Measurements from ENCODE around the gene MOCS3. TPM values are rescaled to one million over a fixed set of nuclear protein-coding genes. Genes with fewer than 3 reads are reported as not detected.

MOCS3 gene
- total RNA-seq, 2 experiments from 2014 or later: 1.6 to 2.2 TPM

DNA sequence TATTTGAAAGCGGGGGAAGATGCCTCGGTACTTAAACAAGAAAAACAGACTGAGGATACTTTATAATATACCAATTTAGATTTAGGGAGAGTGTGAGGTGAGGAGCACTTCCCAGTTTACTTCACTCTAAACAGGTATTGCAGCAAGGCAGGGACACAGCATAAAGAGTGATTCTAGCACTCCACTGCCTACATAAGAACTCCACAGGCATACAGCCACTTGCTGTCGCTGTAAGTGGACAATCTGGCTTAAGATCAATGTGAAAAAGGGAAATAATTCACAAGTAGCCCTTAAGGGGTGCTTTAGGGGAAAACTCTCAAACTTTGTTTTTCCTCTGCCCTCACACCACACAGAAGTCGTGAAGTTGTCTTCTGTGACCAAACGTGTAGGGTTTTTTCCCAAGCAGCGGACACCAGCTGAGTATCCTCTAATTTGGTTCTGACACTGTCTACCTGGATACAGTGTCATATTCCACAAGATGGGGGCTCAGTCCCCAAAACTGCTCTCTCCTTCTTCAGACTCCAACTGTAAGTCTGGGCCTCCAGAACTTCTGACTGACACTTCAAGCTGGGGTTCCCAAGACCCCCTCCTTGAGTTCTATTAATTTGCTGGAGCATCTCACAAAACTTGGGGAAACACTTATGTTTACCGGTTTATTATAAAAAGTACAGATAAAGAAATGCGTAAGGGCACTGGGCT is 36.7 kb upstream of the MOCS3 start:
- peak overlapping the region; percentile 61 for H3K27ac Mint-ChIP-seq
- peaks cover 31% of the 10 kb centered on the region for H3K36me3 Mint-ChIP-seq (ENCODE audit: low read depth)
- H3K4me3 Mint-ChIP-seq: no peak overlapping the region
- no peaks in the 10 kb centered on the region for H3K9me3 Mint-ChIP-seq
- CTCF ChIA-PET: interaction anchor here (1.3 to 3.9 kb wide), 3 partner anchors 8 to 128 kb away, joined by 3 to 19 read pairs (median 4); partner anchors contain the start of gene ADNP
- DNase-seq: no peak
- intact Hi-C loops (cut with micrococcal nuclease): no loop called here
- H3K27me3 Mint-ChIP-seq (ENCODE audit: low read depth): no peaks in the 10 kb centered on the region
- peaks cover 79% of the 10 kb centered on the region for H3K4me1 Mint-ChIP-seq (ENCODE audit: low read depth)

DNA sequence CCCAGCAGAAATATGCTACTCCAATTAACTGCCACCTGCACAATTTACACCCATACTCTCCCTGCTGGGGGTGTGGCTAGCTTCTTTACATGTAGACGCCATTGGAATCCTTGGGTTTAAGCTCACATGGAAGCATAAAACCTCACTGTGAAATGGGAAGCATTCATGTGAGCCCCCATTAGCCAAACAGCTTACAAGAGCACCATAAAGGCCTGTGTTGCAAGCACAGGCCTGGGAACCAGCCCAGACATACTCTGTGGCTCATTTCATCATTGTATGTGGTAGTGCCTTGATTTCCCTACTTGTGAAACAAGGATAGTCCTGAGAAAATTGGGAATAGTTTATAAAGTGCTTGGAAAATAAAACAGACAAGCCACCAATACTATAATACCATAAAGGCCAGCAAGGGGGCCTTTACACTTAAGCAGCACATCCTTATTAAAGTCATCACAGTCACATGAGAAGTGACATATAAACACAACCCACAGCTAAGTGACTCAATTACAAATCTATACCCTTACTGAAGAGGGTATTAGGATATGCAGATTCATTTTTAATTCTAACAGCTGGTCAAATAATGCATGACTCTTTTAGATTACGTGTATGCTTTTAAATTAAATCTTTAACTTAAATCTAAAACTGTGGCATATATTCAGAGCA is 34.2 kb upstream of the MOCS3 start:
- DNase-seq: no peak
- H3K36me3 Mint-ChIP-seq (ENCODE audit: low read depth): peaks cover 39% of the 10 kb centered on the region
- no peaks in the 10 kb centered on the region for H3K27me3 Mint-ChIP-seq (ENCODE audit: low read depth)
- intact Hi-C loops (cut with micrococcal nuclease): no loop called here
- no peak overlapping the region for H3K4me3 Mint-ChIP-seq
- peaks cover 79% of the 10 kb centered on the region for H3K4me1 Mint-ChIP-seq (ENCODE audit: low read depth)
- no peak overlapping the region for H3K27ac Mint-ChIP-seq
- H3K9me3 Mint-ChIP-seq: no peaks in the 10 kb centered on the region
- CTCF ChIA-PET: interaction anchor here (1.7 to 7.4 kb wide), 2 partner anchors 10 to 130 kb away, joined by 7 to 79 read pairs; partner anchors contain the start of gene BCAS4

DNA sequence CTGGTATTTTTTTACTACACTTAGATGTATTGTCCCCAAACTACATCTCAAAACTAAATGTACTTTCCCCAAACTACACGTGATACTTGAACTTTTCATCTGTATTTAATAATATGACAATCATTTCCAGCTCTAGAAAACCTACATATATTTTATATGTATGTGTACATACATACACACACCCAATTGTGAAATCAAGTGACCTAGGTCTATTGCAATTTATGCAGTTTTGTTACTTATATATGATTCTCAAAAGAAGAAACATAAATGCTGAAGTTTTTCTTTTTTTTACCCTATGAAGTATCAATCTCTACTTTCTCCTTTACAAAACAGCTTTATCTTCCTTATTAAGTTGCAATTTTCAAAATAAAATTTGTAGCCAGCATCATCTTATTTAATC is 32.1 kb upstream of the MOCS3 start:
- Mint-ChIP-seq H3K27me3 (ENCODE audit: low read depth) (no peaks in the 10 kb centered on the region), H3K4me1 (ENCODE audit: low read depth) (peaks cover 65% of the 10 kb centered on the region), H3K36me3 (ENCODE audit: low read depth) (peaks cover 43% of the 10 kb centered on the region), H3K9me3 (no peaks in the 10 kb centered on the region), H3K4me3 (no peak overlapping the region), H3K27ac (no peak overlapping the region)
- CTCF ChIA-PET: interaction anchor here (1.4 to 7.4 kb wide), 3 partner anchors 36 to 136 kb away, joined by 5 to 79 read pairs (median 6); partner anchors contain the start of gene BCAS4
- intact Hi-C loops (cut with micrococcal nuclease): no loop called here
- DNase-seq: no peak

DNA sequence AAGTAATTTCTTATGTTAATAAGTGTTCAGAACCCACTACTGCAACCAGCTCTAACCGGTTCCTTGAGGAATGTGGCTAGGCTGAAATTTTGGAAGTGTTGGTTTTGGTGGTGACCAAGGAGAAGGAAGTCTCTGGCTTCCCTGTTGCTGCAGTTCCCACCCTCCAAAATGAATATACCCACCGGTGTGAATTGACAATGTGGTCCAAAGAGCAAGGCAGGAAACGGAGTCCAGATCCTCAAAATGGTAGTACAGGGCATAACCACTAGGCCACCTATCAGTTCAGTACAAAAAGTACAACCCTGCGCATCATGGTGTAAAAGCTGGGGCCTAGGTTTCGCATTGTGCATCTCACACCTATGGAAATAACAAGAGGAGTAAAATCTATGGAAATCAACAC is 30.1 kb upstream of the MOCS3 start:
- Mint-ChIP-seq H3K27ac (peak overlapping the region; percentile 96), H3K4me3 (peak overlapping the region; percentile 85), H3K4me1 (ENCODE audit: low read depth) (peaks cover 55% of the 10 kb centered on the region), H3K9me3 (no peaks in the 10 kb centered on the region), H3K36me3 (ENCODE audit: low read depth) (peaks cover 48% of the 10 kb centered on the region), H3K27me3 (ENCODE audit: low read depth) (no peaks in the 10 kb centered on the region)
- intact Hi-C loops (cut with micrococcal nuclease): loop anchor here (2.0 kb wide), 1 partner anchor 34 kb away; no protein-coding TSS in a partner anchor
- no peak for DNase-seq
- CTCF ChIA-PET: interaction anchor here (0.6 to 7.4 kb wide), 13 partner anchors 8 to 393 kb away, joined by 3 to 79 read pairs (median 6); partner anchors contain the start of genes BCAS4, DPM1 and MOCS3

DNA sequence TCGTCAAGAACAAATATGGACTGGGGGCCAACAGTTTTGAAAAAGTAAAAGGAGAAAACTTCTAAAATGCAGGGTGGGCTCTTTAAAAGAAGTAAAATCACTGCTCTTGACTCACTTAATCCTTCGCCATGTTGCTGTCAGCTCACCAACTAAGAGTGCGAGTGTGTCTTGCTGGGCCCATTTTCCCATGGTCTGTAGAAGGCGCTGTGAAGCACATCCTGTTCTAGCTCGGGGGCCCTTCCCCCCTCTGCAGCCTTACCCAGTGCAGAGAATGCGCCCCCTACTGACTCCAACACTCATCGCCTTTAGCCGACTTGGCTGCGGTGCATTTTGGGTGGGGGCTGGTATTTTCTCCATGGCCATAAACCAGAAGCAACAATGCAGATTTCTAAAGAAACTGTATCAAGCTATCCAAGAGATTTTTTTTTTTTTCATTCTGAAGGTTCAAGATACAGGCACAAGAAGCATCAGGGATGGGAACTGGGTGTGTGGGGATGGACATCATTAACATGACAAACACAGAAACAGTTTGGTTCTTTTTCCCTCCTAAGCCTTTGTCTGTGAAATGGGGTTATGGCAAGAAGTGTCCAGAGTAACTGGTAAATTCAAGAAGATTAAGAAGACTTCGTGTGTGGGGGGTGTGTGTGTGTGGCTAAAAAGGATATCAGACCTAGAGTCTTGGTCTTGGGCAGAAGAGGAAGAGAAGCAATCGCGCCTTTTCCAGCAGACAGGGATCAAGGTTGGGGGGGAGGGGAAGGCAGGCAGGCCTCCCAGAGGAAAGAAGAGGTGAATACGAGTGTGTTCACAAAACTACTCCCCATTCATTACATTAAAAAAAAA is 29.1 kb upstream of the MOCS3 start:
- peak overlapping the region; percentile 96 for H3K27ac Mint-ChIP-seq
- H3K36me3 Mint-ChIP-seq (ENCODE audit: low read depth): peaks cover 49% of the 10 kb centered on the region
- intact Hi-C loops (cut with micrococcal nuclease): loop anchor here (1.0 to 5.0 kb wide), 5 partner anchors 15 to 417 kb away; partner anchors contain the start of gene PTPN1
- CTCF ChIA-PET: interaction anchor here (0.5 to 7.4 kb wide), 33 partner anchors 9 to 776 kb away, joined by 3 to 79 read pairs (median 4); partner anchors contain the start of genes BCAS4, DPM1 and MOCS3
- peak overlapping the region; percentile 85 for H3K4me3 Mint-ChIP-seq
- DNase-seq: peak; percentile 99
- no peaks in the 10 kb centered on the region for H3K27me3 Mint-ChIP-seq (ENCODE audit: low read depth)
- no peaks in the 10 kb centered on the region for H3K9me3 Mint-ChIP-seq
- H3K4me1 Mint-ChIP-seq (ENCODE audit: low read depth): peaks cover 48% of the 10 kb centered on the region

DNA sequence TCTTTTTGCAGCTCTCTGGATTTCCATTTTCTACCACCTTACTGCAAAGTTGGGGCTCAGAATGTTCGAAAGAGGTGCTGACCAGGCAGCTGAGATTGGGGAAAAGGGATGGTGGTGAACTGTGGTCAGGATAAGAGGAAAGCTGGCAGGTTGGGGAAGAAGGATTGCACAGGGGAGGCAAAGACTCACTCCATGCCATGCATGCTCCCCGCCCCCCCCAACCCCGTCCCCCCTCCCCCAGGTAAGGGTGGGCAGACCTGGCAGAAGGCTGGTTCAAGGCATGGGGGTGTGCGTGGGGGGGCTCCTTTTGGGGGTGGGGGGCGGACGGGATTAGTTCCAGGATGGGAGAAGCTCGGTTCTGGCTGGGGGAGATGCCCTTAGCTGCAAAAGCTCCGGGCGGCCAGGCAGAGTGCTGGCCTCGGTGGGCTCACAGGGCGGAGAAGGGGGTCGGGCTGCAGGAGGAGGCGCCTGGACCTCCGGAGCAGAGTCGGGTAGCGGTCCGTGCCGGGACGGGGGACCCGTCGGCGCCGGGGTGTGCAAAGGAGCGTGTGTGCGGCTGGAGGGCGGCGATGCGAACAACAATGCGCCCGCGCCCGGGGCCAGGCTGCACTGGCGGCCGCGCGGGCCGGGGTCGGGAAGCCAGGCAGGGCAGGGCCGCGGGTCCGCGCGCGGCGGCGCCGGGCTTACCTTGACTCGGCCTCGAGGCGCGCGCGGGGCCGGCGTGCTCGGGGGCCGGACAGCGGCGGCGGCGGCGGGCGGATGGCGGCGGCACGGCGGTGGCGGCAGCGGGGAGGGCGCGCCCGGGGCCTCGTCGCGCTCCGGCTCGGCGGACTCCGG is 28.3 kb upstream of the MOCS3 start:
- intact Hi-C loops (cut with micrococcal nuclease): loop anchor here (5.0 kb wide), 1 partner anchor 418 kb away; the partner anchor contains the start of gene PTPN1
- CTCF ChIA-PET: interaction anchor here (0.7 to 7.4 kb wide), 18 partner anchors 10 to 140 kb away, joined by 3 to 79 read pairs (median 7); partner anchors contain the start of genes BCAS4, DPM1 and MOCS3
- H3K27me3 Mint-ChIP-seq (ENCODE audit: low read depth): no peaks in the 10 kb centered on the region
- no peaks in the 10 kb centered on the region for H3K9me3 Mint-ChIP-seq
- peak overlapping the region; percentile 85 for H3K4me3 Mint-ChIP-seq
- peak; percentile 25 for DNase-seq
- H3K36me3 Mint-ChIP-seq (ENCODE audit: low read depth): peaks cover 49% of the 10 kb centered on the region
- peak overlapping the region; percentile 96 for H3K27ac Mint-ChIP-seq
- H3K4me1 Mint-ChIP-seq (ENCODE audit: low read depth): peaks cover 41% of the 10 kb centered on the region

DNA sequence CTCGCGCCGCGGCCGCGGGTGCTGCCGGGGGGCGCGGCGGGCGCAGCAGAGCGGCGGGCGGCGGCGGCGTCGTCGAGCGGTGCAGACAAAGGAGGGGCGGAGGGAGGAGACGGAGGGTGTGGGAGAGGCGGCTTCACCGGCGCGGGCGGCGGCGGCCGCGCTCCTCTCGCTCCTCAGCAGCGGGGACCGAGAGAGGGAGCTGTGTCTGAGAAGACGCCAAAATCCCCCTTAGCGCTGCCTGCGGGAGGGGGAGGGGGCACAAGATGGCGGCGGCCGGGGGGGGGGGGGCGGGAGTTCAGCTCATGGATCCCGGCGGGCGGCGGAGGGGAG is 27.7 kb upstream of the MOCS3 start:
- no peaks in the 10 kb centered on the region for H3K9me3 Mint-ChIP-seq
- peaks cover 35% of the 10 kb centered on the region for H3K4me1 Mint-ChIP-seq (ENCODE audit: low read depth)
- H3K36me3 Mint-ChIP-seq (ENCODE audit: low read depth): peaks cover 45% of the 10 kb centered on the region
- CTCF ChIA-PET: interaction anchor here (0.9 to 4.2 kb wide), 11 partner anchors 9 to 136 kb away, joined by 3 to 23 read pairs (median 4); partner anchors contain the start of genes BCAS4, DPM1 and MOCS3
- peak overlapping the region; percentile 85 for H3K4me3 Mint-ChIP-seq
- intact Hi-C loops (cut with micrococcal nuclease): loop anchor here (1.0 to 5.0 kb wide), 3 partner anchors 27 to 419 kb away; partner anchors contain the start of genes DPM1, MOCS3, PARD6B and PTPN1
- DNase-seq: no peak
- no peaks in the 10 kb centered on the region for H3K27me3 Mint-ChIP-seq (ENCODE audit: low read depth)
- peak overlapping the region; percentile 94 for H3K27ac Mint-ChIP-seq

DNA sequence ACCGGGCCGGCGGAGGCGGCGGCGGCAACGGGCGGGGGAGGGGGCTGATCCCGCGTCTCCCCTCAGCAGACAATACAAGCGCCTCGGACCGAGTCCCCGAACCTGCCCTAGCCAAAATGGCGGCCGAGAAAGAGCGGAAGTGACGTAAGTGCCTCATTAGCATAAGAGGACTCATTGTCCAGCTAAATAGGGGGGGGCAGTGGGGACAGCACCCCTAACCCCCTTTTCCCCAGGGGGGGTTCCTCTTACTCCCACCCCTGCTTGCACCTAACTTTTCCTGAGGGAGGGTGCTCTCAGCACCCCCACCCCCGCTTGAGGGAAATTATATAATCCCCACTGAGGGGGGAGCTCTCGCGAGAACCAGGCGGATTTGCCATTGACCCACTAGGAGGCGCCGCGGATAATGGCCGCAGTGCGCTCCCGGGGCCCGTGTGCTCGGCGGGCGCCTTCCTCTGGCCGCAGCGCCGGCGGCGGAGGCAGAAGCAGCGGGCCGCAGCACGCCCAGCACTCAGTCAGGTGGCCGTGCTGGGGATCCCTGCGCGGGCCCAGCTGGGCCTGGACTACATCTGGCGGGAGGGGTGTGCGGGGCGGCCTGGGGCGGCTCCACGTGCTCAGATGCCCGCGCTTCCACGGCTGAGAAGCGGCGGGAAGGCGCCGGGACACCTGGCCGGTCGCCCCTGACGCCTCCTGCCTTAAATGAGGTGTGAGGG is 27.2 kb upstream of the MOCS3 start, which contains the start of gene ADNP:
Gene ADNP, minus strand, starts transcription at position 132 of the 710 bp plus-strand sequence. CDS start 27,441 bp downstream, outside the sequence.
- H3K36me3 Mint-ChIP-seq (ENCODE audit: low read depth): peaks cover 44% of the 10 kb centered on the region

DNA sequence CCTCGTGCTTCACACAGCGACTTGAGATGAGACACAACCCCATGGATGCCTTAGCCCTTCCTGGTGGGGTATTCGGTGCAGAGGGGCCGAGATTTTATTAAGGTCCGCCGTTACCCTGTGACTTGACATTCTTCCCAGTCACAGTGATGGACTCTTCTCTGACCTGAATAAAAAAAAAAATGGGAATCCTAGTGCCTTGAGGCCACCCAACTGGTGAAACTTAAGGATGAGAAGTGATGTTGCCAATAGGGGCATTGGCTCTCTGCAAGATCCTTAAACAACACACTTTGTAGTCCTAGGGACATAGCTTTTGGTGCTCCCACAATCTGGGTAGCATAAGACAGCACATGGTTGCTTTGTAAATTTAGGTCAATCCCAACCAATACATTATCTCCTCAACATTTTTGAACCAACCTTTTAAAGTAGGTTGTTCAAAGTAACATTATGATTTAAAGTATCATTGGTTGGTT is 26.6 kb upstream of the MOCS3 start:
- CTCF ChIA-PET: interaction anchor here (0.9 to 4.2 kb wide), 8 partner anchors 10 to 118 kb away, joined by 3 to 23 read pairs (median 4); partner anchors contain the start of genes DPM1 and MOCS3
- Mint-ChIP-seq H3K36me3 (ENCODE audit: low read depth) (peaks cover 42% of the 10 kb centered on the region), H3K27ac (peak overlapping the region; percentile 95), H3K27me3 (ENCODE audit: low read depth) (no peaks in the 10 kb centered on the region), H3K4me1 (ENCODE audit: low read depth) (peaks cover 27% of the 10 kb centered on the region), H3K4me3 (peak overlapping the region; percentile 85), H3K9me3 (no peaks in the 10 kb centered on the region)
- intact Hi-C loops (cut with micrococcal nuclease): loop anchor here (5.0 kb wide), 1 partner anchor 420 kb away; the partner anchor contains the start of gene PTPN1
- DNase-seq: no peak

More for the DNA sequence above, 27.2 kb upstream of the MOCS3 start, which contains the start of gene ADNP:
- CTCF ChIA-PET: interaction anchor here (0.9 to 4.2 kb wide), 9 partner anchors 10 to 137 kb away, joined by 3 to 23 read pairs (median 4); partner anchors contain the start of genes BCAS4, DPM1 and MOCS3
- no peaks in the 10 kb centered on the region for H3K9me3 Mint-ChIP-seq
- H3K27ac Mint-ChIP-seq: peak within 1 kb of the TSS; percentile 95
- intact Hi-C loops (cut with micrococcal nuclease): loop anchor here (1.0 to 5.0 kb wide), 3 partner anchors 27 to 419 kb away; partner anchors contain the start of genes DPM1, MOCS3, PARD6B and PTPN1
- H3K27me3 Mint-ChIP-seq (ENCODE audit: low read depth): no peaks in the 10 kb centered on the region
- H3K4me3 Mint-ChIP-seq: peak within 1 kb of the TSS; percentile 85
- H3K4me1 Mint-ChIP-seq (ENCODE audit: low read depth): peaks cover 31% of the 10 kb centered on the region
- DNase-seq: peak; percentile 91

DNA sequence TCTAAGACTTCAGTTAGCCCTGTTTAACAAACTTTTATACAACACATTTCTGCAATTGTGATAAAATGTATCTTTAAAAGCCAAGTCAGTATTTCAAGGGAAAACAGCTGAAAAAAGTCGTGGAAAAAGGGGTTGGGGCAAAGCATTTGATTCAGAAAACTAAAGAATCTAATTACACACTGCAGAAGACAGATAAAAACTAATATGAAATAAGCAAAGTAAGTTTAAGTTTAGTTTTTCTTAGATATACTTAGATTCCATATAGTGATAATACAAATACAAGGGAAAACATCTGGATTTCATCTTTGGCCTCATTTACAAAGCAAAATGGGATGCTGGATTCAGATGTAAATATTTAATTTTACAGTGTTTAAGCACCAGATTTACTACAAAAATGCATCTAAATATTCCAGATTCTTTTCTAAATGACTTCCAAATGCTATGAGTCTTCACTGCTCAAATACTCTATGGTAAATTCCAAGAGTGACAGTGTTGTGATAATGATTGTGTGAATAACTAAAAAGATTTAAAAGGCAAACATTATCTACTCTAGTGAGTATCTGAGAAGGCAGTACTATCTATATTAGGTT is 25.8 kb upstream of the MOCS3 start:
- Mint-ChIP-seq H3K9me3 (no peaks in the 10 kb centered on the region), H3K4me1 (ENCODE audit: low read depth) (peaks cover 20% of the 10 kb centered on the region), H3K36me3 (ENCODE audit: low read depth) (peaks cover 38% of the 10 kb centered on the region), H3K27ac (peak overlapping the region; percentile 95), H3K27me3 (ENCODE audit: low read depth) (no peaks in the 10 kb centered on the region), H3K4me3 (no peak overlapping the region)
- no peak for DNase-seq
- CTCF ChIA-PET: interaction anchor here (0.9 to 2.9 kb wide), 3 partner anchors 9 to 25 kb away, joined by 3 to 11 read pairs (median 3); no protein-coding TSS in a partner anchor
- intact Hi-C loops (cut with micrococcal nuclease): loop anchor here (5.0 kb wide), 1 partner anchor 420 kb away; the partner anchor contains the start of gene PTPN1
